Measurements from ENCODE around the gene UROS.

GRCh38 chr10:125756196-125756595 lies 66.9 kb downstream of the UROS start:
- no peak for TF ChIP-seq ZNF112 (tag by site-specific recombination; IDR thresholded peaks at IDR 0.05)
- TF ChIP-seq CTCF (tag by site-specific recombination; IDR thresholded peaks at IDR 0.05): no peak
- no peak for TF ChIP-seq ZFP69B (tag by site-specific recombination; IDR thresholded peaks at IDR 0.05)
- TF ChIP-seq ZNF513 (tag by site-specific recombination; IDR thresholded peaks at IDR 0.05): no peak
- TF ChIP-seq ZNF362 (tag by site-specific recombination; IDR thresholded peaks at IDR 0.05): no peak
- TF ChIP-seq ZNF148 (tag by site-specific recombination; IDR thresholded peaks at IDR 0.05; ENCODE audit: borderline replicate concordance): no peak
